Lung microvascular endothelial cell (primary cell): ENCODE measurements around the gene RPL36. TPM values are rescaled to one million over a fixed set of nuclear protein-coding genes. Genes with fewer than 3 reads are reported as not detected.

Experiments
- DNase-seq, 2 donors: peaks; one replicate each; pipeline versions ENCODE4 v3.0.0 to v3.0.0-alpha.2; 2010; ENCODE audit warnings: low read depth in 2 of 2
- total RNA-seq: library from RNA; depleted of rRNA; stranded (reverse); fragments of >200 nt; gene quantifications from 2 replicates; pipeline ENCODE4 v1.2.1, GENCODE V29; 2014

RPL36 gene
- 763 and 989 TPM in 2 replicates for total RNA-seq

- DNase-seq = peak; percentile 97 to 98
Observed at GRCh38 chr19:5690125-5690954, at the start of gene RPL36. RPL36 (plus strand) TSS chr19:5690295; CDS start chr19:5690508, 213 bp downstream.

GRCh38 chr19:5641171-5641570 lies 48.9 kb upstream of the RPL36 start:
- DNase-seq = no peak

- DNase-seq = no peak
Observed at GRCh38 chr19:5642204-5642603, 47.9 kb upstream of the RPL36 start.

- DNase-seq = no peak
Observed at GRCh38 chr19:5643060-5643459, 47.0 kb upstream of the RPL36 start.

GRCh38 chr19:5644037-5644436 lies 46.1 kb upstream of the RPL36 start:
- DNase-seq = no peak

- no peak for DNase-seq
Observed at GRCh38 chr19:5645409-5645808, 44.7 kb upstream of the RPL36 start.

- no peak for DNase-seq
Observed at GRCh38 chr19:5646703-5647102, 43.4 kb upstream of the RPL36 start.

- no peak for DNase-seq
Observed at GRCh38 chr19:5648464-5648863, 41.6 kb upstream of the RPL36 start.

GRCh38 chr19:5651361-5651760 lies 38.7 kb upstream of the RPL36 start:
- DNase-seq = no peak

- no peak for DNase-seq
Observed at GRCh38 chr19:5652261-5652660, 37.8 kb upstream of the RPL36 start.

- DNase-seq = no peak
Observed at GRCh38 chr19:5654931-5655330, 35.2 kb upstream of the RPL36 start.

GRCh38 chr19:5655412-5655811 lies 34.7 kb upstream of the RPL36 start:
- no peak for DNase-seq

GRCh38 chr19:5661483-5661882 lies 28.6 kb upstream of the RPL36 start:
- no peak for DNase-seq

GRCh38 chr19:5663904-5664303 lies 26.2 kb upstream of the RPL36 start:
- DNase-seq = no peak

- no peak for DNase-seq
Observed at GRCh38 chr19:5664515-5664914, 25.6 kb upstream of the RPL36 start.

GRCh38 chr19:5665781-5666513 lies 24.1 kb upstream of the RPL36 start:
- peak; percentile 61 to 71 for DNase-seq

GRCh38 chr19:5666921-5667610 lies 23.0 kb upstream of the RPL36 start:
- no peak for DNase-seq

- DNase-seq = no peak
Observed at GRCh38 chr19:5667751-5668271, 22.3 kb upstream of the RPL36 start.

GRCh38 chr19:5669212-5669611 lies 20.9 kb upstream of the RPL36 start:
- DNase-seq = no peak

GRCh38 chr19:5671600-5671999 lies 18.5 kb upstream of the RPL36 start:
- DNase-seq = no peak

- DNase-seq = no peak
Observed at GRCh38 chr19:5672708-5673459, 17.2 kb upstream of the RPL36 start.
